ENCODE data around the gene EIF3K. TPM values are rescaled to one million over a fixed set of nuclear protein-coding genes. Genes with fewer than 3 reads are reported as not detected.

The EIF3K gene
- total RNA-seq, 2 donors from 2014 or later: 219 to 237 TPM

- H3K4me1 Mint-ChIP-seq (ENCODE audit: low read depth): peaks cover 55% of the 10 kb centered on the region
- no peaks in the 10 kb centered on the region for H3K27me3 Mint-ChIP-seq (ENCODE audit: low read depth)
- no peaks in the 10 kb centered on the region for H3K9me3 Mint-ChIP-seq
- H3K27ac Mint-ChIP-seq: peak overlapping the region; percentile 5
- ATAC-seq (replicated peaks in 1 of 2) (no peak), DNase-seq (no peak)
- H3K36me3 Mint-ChIP-seq (ENCODE audit: insufficient read depth in 2 of 2): peaks cover 2 to 7% of the 10 kb centered on the region in 2 donors
- H3K4me3 Mint-ChIP-seq: peak overlapping the region in 1 of 2 donors; percentile 5
These were observed 48.7 kb downstream of the EIF3K start for GRCh38 chr19:38667661-38668171.

GRCh38 chr19:38669552-38669951 is 50.6 kb downstream of the EIF3K start:
- H3K27me3 Mint-ChIP-seq (ENCODE audit: low read depth): no peaks in the 10 kb centered on the region
- H3K36me3 Mint-ChIP-seq (ENCODE audit: insufficient read depth in 2 of 2): peaks cover 2 to 9% of the 10 kb centered on the region in 2 donors
- peak in 1 of 2 donors; percentile 44 for ATAC-seq (replicated peaks in 1 of 2)
- no peaks in the 10 kb centered on the region for H3K9me3 Mint-ChIP-seq
- peak in 1 of 2 donors; percentile 42 for DNase-seq
- peaks cover 53% of the 10 kb centered on the region for H3K4me1 Mint-ChIP-seq (ENCODE audit: low read depth)
- H3K27ac Mint-ChIP-seq: peak overlapping the region; percentile 74
- peak overlapping the region; percentile 64 to 79 for H3K4me3 Mint-ChIP-seq

DNA sequence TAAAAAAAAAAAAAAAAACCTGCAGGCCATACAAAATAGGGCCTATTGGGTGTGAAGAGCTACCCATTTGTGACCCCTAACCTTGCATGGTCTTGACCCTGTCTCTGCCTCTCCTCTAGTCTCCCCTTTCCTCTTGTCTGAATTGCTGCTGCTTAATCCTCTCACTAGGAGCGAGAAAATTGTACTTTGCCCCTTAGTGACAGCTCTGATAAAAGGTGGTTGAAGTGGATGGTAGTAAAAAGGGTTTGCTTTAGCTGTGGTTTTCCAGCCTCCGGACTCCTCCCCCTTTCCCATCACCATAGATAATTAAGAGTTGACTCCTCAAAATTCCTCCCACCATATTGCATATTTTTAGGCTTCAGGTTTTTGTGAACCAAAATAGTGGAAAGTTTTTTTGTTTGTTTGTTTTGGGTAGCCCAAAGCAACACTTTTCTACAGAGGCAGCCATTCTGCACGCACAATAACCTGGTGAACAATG is 52.0 kb downstream of the EIF3K start:
- no peak for ATAC-seq (replicated peaks in 1 of 2)
- Mint-ChIP-seq H3K9me3 (no peaks in the 10 kb centered on the region), H3K4me3 (no peak overlapping the region), H3K27me3 (ENCODE audit: low read depth) (no peaks in the 10 kb centered on the region), H3K36me3 (ENCODE audit: insufficient read depth in 2 of 2) (peaks cover 2 to 9% of the 10 kb centered on the region in 2 donors), H3K4me1 (ENCODE audit: low read depth) (peaks cover 58% of the 10 kb centered on the region), H3K27ac (peak overlapping the region; percentile 1)
- no peak for DNase-seq

DNA sequence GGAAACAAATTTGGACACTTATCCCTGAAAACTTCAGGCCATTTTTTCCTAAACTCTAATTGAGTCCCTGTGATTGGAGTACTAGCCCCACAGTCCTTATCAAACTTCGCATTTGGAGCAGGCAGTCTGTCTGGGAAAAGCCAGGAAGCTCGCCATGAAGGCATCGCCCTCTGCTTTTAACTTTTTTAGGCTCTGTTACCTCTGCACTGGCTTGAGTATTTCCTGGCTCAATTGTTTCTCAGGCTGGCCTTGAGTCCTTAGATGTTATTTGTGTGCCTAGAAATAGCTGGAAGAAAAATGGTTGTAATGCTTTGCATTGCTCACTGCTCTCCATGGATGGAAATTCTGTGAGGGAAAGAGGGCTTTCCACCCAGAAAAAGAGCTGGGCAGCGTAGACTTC is 52.7 kb downstream of the EIF3K start:
- no peak overlapping the region for H3K4me3 Mint-ChIP-seq
- no peaks in the 10 kb centered on the region for H3K27me3 Mint-ChIP-seq (ENCODE audit: low read depth)
- H3K36me3 Mint-ChIP-seq (ENCODE audit: insufficient read depth in 2 of 2): peaks cover 4 to 9% of the 10 kb centered on the region in 2 donors
- ATAC-seq (replicated peaks in 1 of 2) (no peak), DNase-seq (no peak)
- H3K27ac Mint-ChIP-seq: no peak overlapping the region
- H3K9me3 Mint-ChIP-seq: no peaks in the 10 kb centered on the region
- peaks cover 59% of the 10 kb centered on the region for H3K4me1 Mint-ChIP-seq (ENCODE audit: low read depth)

- no peak for DNase-seq
- Mint-ChIP-seq H3K4me3 (no peak overlapping the region), H3K4me1 (ENCODE audit: low read depth) (peaks cover 57% of the 10 kb centered on the region), H3K9me3 (no peaks in the 10 kb centered on the region), H3K27me3 (ENCODE audit: low read depth) (no peaks in the 10 kb centered on the region), H3K36me3 (ENCODE audit: insufficient read depth in 2 of 2) (peaks cover 2 to 7% of the 10 kb centered on the region in 2 donors), H3K27ac (no peak overlapping the region)
- no peak for ATAC-seq (replicated peaks in 1 of 2)
These were observed 54.0 kb downstream of the EIF3K start for GRCh38 chr19:38673030-38673429.

GRCh38 chr19:38674388-38675171 is 55.6 kb downstream of the EIF3K start:
- Mint-ChIP-seq H3K27me3 (ENCODE audit: low read depth) (no peaks in the 10 kb centered on the region), H3K9me3 (no peaks in the 10 kb centered on the region), H3K27ac (no peak overlapping the region), H3K36me3 (ENCODE audit: insufficient read depth in 2 of 2) (peaks cover 2 to 3% of the 10 kb centered on the region in 2 donors), H3K4me3 (peak overlapping the region in 1 of 2 donors; percentile 4), H3K4me1 (ENCODE audit: low read depth) (peaks cover 47% of the 10 kb centered on the region)
- DNase-seq (no peak), ATAC-seq (replicated peaks in 1 of 2) (no peak)

- DNase-seq (peak in 1 of 2 donors; percentile 31), ATAC-seq (replicated peaks in 1 of 2) (peak; percentile 55 to 82)
- H3K36me3 Mint-ChIP-seq (ENCODE audit: insufficient read depth in 2 of 2): peaks cover 2 to 3% of the 10 kb centered on the region in 2 donors
- H3K4me3 Mint-ChIP-seq: peak overlapping the region in 1 of 2 donors; percentile 47
- H3K9me3 Mint-ChIP-seq: no peaks in the 10 kb centered on the region
- H3K27me3 Mint-ChIP-seq (ENCODE audit: low read depth): no peaks in the 10 kb centered on the region
- H3K4me1 Mint-ChIP-seq (ENCODE audit: low read depth): peaks cover 49% of the 10 kb centered on the region
- H3K27ac Mint-ChIP-seq: peak overlapping the region; percentile 40
These were observed 56.6 kb downstream of the EIF3K start for GRCh38 chr19:38675611-38676010.

DNA sequence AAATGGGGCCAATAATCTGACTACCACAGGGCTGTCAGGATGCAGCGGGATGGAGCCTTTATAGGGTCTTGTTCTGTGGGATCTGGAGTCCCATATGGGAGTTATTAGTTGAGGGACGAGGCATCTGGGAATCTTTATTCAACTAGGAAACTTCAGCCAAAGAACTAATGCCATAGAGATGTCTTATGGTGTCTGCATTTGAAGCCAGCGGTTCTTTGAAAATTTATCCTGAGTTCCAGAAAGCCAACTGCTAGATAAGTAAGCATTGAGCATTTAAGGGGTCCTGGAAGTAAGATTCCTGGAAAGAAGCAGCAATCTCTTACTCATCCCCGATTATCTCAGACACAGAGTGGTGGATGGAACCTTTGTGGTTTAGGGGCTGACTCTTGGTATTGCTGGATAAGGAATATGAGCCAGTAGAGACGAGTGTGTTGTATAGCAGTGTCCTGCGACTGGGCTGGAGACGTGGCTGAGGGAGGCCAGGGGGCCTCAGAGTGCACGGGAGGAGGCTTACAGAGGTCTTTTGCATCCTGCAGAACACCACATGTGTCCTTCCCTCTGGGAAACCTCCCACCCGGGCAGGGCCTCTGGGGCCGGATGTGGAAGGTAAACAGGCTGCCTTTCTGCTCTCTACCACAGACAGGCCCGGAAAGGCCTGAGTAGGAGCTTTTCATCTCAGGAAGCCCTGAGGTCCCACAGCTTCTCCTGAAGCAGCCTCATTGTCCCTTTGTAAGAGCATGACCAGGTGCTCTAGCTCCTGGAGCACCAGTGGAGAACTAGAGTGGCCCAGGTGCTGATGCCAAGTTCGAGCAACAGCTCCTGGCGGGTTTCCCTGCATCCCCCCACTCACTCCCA is 57.3 kb downstream of the EIF3K start:
- H3K4me1 Mint-ChIP-seq (ENCODE audit: low read depth): peaks cover 56% of the 10 kb centered on the region
- H3K27me3 Mint-ChIP-seq (ENCODE audit: low read depth): no peaks in the 10 kb centered on the region
- no peak for DNase-seq
- H3K9me3 Mint-ChIP-seq: no peaks in the 10 kb centered on the region
- H3K36me3 Mint-ChIP-seq (ENCODE audit: insufficient read depth in 2 of 2): peaks cover 2 to 3% of the 10 kb centered on the region in 2 donors
- ATAC-seq (replicated peaks in 1 of 2): no peak
- no peak overlapping the region for H3K27ac Mint-ChIP-seq
- H3K4me3 Mint-ChIP-seq: peak overlapping the region in 1 of 2 donors; percentile 47

- Mint-ChIP-seq H3K36me3 (ENCODE audit: insufficient read depth in 2 of 2) (peaks cover 2 to 3% of the 10 kb centered on the region in 2 donors), H3K4me1 (ENCODE audit: low read depth) (peaks cover 63% of the 10 kb centered on the region), H3K4me3 (peak overlapping the region; percentile 13 to 49), H3K9me3 (no peaks in the 10 kb centered on the region), H3K27ac (peak overlapping the region; percentile 20), H3K27me3 (ENCODE audit: low read depth) (no peaks in the 10 kb centered on the region)
- ATAC-seq (replicated peaks in 1 of 2) (no peak), DNase-seq (no peak)
These were observed 58.1 kb downstream of the EIF3K start for GRCh38 chr19:38676878-38677646.

- DNase-seq (no peak), ATAC-seq (replicated peaks in 1 of 2) (no peak)
- H3K9me3 Mint-ChIP-seq: peaks cover 0 to 3% of the 10 kb centered on the region in 2 donors
- H3K27me3 Mint-ChIP-seq (ENCODE audit: low read depth): no peaks in the 10 kb centered on the region
- H3K4me1 Mint-ChIP-seq (ENCODE audit: low read depth): peaks cover 70% of the 10 kb centered on the region
- no peak overlapping the region for H3K4me3 Mint-ChIP-seq
- H3K27ac Mint-ChIP-seq: no peak overlapping the region
- peaks cover 5 to 9% of the 10 kb centered on the region in 2 donors for H3K36me3 Mint-ChIP-seq (ENCODE audit: insufficient read depth in 2 of 2)
These were observed 59.4 kb downstream of the EIF3K start for GRCh38 chr19:38678217-38678890.

- Mint-ChIP-seq H3K4me1 (ENCODE audit: low read depth) (peaks cover 75% of the 10 kb centered on the region), H3K9me3 (peaks cover 0 to 3% of the 10 kb centered on the region in 2 donors)
- no peak for DNase-seq
These were observed 60.0 kb downstream of the EIF3K start for GRCh38 chr19:38678891-38679494.

More at GRCh38 chr19:38678891-38679494, 60.0 kb downstream of the EIF3K start:
- H3K27me3 Mint-ChIP-seq (ENCODE audit: low read depth): no peaks in the 10 kb centered on the region
- ATAC-seq (replicated peaks in 1 of 2): no peak
- peaks cover 5 to 9% of the 10 kb centered on the region in 2 donors for H3K36me3 Mint-ChIP-seq (ENCODE audit: insufficient read depth in 2 of 2)
- no peak overlapping the region for H3K27ac Mint-ChIP-seq
- H3K4me3 Mint-ChIP-seq: no peak overlapping the region
